Measurements from ENCODE around the gene ZNF598.
A peak's percentile ranks its signal among the peaks of the same experiment; 100 is the strongest.

ZNF598 gene

GRCh38 chr16:1997494-1998359 is 11.9 kb downstream of the ZNF598 start:
- Histone ChIP-seq H3K9me3 (ENCODE audit: control insufficient read depth in 2 of 2, low read length in 2 of 2) (no peaks in the 10 kb centered on the region), H3K27ac (ENCODE audit: low read length) (no peak overlapping the region), H3K4me3 (ENCODE audit: low read length in 2 of 2) (no peak overlapping the region), H3K9ac (ENCODE audit: low read length in 2 of 2) (no peak overlapping the region), H3K36me3 (ENCODE audit: control insufficient read depth in 2 of 2, insufficient read depth in 2 of 2, low read length in 2 of 2) (peaks cover 23 to 27% of the 10 kb centered on the region in 2 donors), H3K4me1 (ENCODE audit: control insufficient read depth, insufficient read depth, low read length) (no peaks in the 10 kb centered on the region), H3K27me3 (ENCODE audit: control insufficient read depth in 1 of 2, insufficient read depth in 2 of 2, low read length in 2 of 2) (no peaks in the 10 kb centered on the region)

DNA sequence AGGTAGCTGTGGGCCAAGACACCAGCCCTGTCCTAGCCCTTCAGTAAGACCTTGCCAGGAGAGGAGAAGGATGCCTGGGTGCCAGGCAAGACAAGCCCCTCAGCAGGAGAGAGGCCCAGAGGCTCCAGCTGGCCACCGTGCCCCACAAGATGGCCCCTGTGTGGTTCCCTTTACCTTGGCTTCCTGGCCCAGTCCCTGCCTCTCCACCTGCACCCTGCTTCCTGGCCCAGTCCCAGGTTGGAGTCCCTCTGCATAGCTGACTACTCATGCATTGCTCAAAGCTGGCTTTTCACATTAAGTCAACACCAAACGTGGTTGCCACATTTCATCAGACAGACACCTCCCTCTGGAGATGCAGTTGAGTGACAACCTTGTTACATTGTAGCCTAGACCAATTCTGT is 15.9 kb downstream of the ZNF598 start:
- no peaks in the 10 kb centered on the region for H3K9me3 ChIP-seq (ENCODE audit: control insufficient read depth in 2 of 2, low read length in 2 of 2)
- H3K9ac ChIP-seq (ENCODE audit: low read length in 2 of 2) = no peak overlapping the region
- H3K27me3 ChIP-seq (ENCODE audit: control insufficient read depth in 1 of 2, insufficient read depth in 2 of 2, low read length in 2 of 2) = peaks cover 23 to 26% of the 10 kb centered on the region in 2 donors
- H3K4me3 ChIP-seq (ENCODE audit: low read length in 2 of 2) = no peak overlapping the region
- H3K36me3 ChIP-seq (ENCODE audit: control insufficient read depth in 2 of 2, insufficient read depth in 2 of 2, low read length in 2 of 2) = peaks cover 0 to 6% of the 10 kb centered on the region in 2 donors
- H3K27ac ChIP-seq (ENCODE audit: low read length) = no peak overlapping the region
- H3K4me1 ChIP-seq (ENCODE audit: control insufficient read depth, insufficient read depth, low read length) = peaks cover 22% of the 10 kb centered on the region

DNA sequence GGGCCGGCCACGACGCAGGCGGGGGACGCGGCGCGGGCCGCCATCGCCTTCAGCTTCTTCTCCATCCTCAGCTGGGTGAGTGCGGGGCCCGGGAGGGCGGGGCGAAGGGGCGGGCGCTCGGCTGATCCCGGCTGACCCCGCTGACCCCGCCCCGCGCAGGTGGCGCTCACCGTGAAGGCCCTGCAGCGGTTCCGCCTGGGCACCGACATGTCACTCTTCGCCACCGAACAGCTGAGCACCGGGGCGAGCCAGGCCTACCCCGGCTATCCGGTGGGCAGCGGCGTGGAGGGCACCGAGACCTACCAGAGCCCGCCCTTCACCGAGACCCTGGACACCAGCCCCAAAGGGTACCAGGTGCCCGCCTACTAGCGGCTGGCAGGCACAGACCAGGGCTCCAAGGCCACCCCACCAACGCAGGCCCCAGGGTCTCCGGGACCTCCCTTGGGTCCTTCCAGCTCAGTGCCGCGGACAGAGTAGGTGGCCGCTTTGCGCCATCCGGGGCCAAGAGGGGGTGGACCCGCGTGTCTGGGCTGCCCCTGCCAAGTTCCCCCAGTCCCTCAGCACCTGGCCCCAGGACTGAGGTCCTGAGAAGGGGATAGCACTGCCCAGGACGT is 16.8 kb downstream of the ZNF598 start:
- no peak overlapping the region for H3K4me3 ChIP-seq (ENCODE audit: low read length in 2 of 2)
- H3K27me3 ChIP-seq (ENCODE audit: control insufficient read depth in 1 of 2, insufficient read depth in 2 of 2, low read length in 2 of 2) = peaks cover 27 to 29% of the 10 kb centered on the region in 2 donors
- no peak overlapping the region for H3K9ac ChIP-seq (ENCODE audit: low read length in 2 of 2)
- no peaks in the 10 kb centered on the region for H3K9me3 ChIP-seq (ENCODE audit: control insufficient read depth in 2 of 2, low read length in 2 of 2)
- H3K4me1 ChIP-seq (ENCODE audit: control insufficient read depth, insufficient read depth, low read length) = peaks cover 22% of the 10 kb centered on the region
- H3K36me3 ChIP-seq (ENCODE audit: control insufficient read depth in 2 of 2, insufficient read depth in 2 of 2, low read length in 2 of 2) = peaks cover 0 to 3% of the 10 kb centered on the region in 2 donors
- H3K27ac ChIP-seq (ENCODE audit: low read length) = no peak overlapping the region

- Histone ChIP-seq H3K27me3 (ENCODE audit: control insufficient read depth in 1 of 2, insufficient read depth in 2 of 2, low read length in 2 of 2) (peaks cover 27 to 29% of the 10 kb centered on the region in 2 donors), H3K4me3 (ENCODE audit: low read length in 2 of 2) (peak overlapping the region; percentile 40 to 60), H3K4me1 (ENCODE audit: control insufficient read depth, insufficient read depth, low read length) (peaks cover 22% of the 10 kb centered on the region), H3K36me3 (ENCODE audit: control insufficient read depth in 2 of 2, insufficient read depth in 2 of 2, low read length in 2 of 2) (peaks cover 0 to 2% of the 10 kb centered on the region in 2 donors), H3K9me3 (ENCODE audit: control insufficient read depth in 2 of 2, low read length in 2 of 2) (no peaks in the 10 kb centered on the region), H3K27ac (ENCODE audit: low read length) (no peak overlapping the region), H3K9ac (ENCODE audit: low read length in 2 of 2) (no peak overlapping the region)
Observed at GRCh38 chr16:1991948-1992703, 17.5 kb downstream of the ZNF598 start.

- no peak overlapping the region for H3K9ac ChIP-seq (ENCODE audit: low read length in 2 of 2)
- no peak overlapping the region for H3K27ac ChIP-seq (ENCODE audit: low read length)
- no peaks in the 10 kb centered on the region for H3K9me3 ChIP-seq (ENCODE audit: control insufficient read depth in 2 of 2, low read length in 2 of 2)
- H3K27me3 ChIP-seq (ENCODE audit: control insufficient read depth in 1 of 2, insufficient read depth in 2 of 2, low read length in 2 of 2) = peaks cover 27 to 29% of the 10 kb centered on the region in 2 donors
- peaks cover 22% of the 10 kb centered on the region for H3K4me1 ChIP-seq (ENCODE audit: control insufficient read depth, insufficient read depth, low read length)
- peak overlapping the region in 1 of 2 donors; percentile 60 for H3K4me3 ChIP-seq (ENCODE audit: low read length in 2 of 2)
- peaks cover 2 to 5% of the 10 kb centered on the region in 2 donors for H3K36me3 ChIP-seq (ENCODE audit: control insufficient read depth in 2 of 2, insufficient read depth in 2 of 2, low read length in 2 of 2)
Observed at GRCh38 chr16:1991588-1991947, 18.1 kb downstream of the ZNF598 start.

GRCh38 chr16:1991135-1991551 is 18.5 kb downstream of the ZNF598 start:
- H3K9me3 ChIP-seq (ENCODE audit: control insufficient read depth in 2 of 2, low read length in 2 of 2) = no peaks in the 10 kb centered on the region
- H3K4me1 ChIP-seq (ENCODE audit: control insufficient read depth, insufficient read depth, low read length) = peaks cover 22% of the 10 kb centered on the region
- H3K36me3 ChIP-seq (ENCODE audit: control insufficient read depth in 2 of 2, insufficient read depth in 2 of 2, low read length in 2 of 2) = peaks cover 6 to 9% of the 10 kb centered on the region in 2 donors
- no peak overlapping the region for H3K27ac ChIP-seq (ENCODE audit: low read length)
- no peak overlapping the region for H3K9ac ChIP-seq (ENCODE audit: low read length in 2 of 2)
- peaks cover 27 to 29% of the 10 kb centered on the region in 2 donors for H3K27me3 ChIP-seq (ENCODE audit: control insufficient read depth in 1 of 2, insufficient read depth in 2 of 2, low read length in 2 of 2)
- no peak overlapping the region for H3K4me3 ChIP-seq (ENCODE audit: low read length in 2 of 2)

DNA sequence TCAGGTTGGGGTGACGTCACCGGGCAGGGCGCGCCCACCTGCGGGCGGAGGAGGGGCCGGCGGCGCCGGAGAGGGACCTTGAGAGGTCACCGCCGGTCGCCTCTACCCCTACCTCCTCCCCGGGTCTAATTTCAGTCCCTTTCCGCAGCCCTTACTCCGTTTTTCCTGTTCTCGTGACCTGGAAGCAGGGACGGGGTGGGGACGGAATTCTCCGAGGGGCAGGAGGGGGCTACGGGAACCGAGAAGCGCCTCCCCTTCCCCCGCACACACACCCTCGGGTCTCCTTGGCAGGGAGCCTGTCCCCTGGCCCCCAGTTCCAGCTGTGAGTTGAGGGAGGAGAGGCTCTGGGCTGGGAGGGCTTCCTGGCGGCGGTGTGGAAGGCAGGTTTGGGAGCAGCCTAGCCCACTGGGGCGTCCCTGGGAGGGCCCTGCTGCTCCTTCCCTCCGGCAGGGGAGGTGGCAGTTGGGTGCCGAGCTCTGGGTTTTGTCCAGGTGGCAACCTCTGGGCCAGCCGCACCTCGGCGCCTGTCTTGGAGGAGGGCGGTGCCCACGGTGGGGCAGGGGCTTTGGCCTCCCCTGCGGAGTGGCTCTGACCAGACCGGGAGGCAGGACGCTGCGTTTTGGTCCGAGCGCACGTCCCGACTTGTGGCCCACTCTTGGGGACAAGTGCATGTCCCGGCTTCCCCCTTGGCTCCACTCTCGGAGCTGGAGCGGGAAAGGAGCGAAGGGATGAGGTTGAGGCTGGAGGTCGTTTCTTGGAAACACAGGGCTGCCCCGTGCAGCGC is 19.1 kb downstream of the ZNF598 start:
- Histone ChIP-seq H3K27me3 (ENCODE audit: control insufficient read depth in 1 of 2, insufficient read depth in 2 of 2, low read length in 2 of 2) (peaks cover 27 to 29% of the 10 kb centered on the region in 2 donors), H3K36me3 (ENCODE audit: control insufficient read depth in 2 of 2, insufficient read depth in 2 of 2, low read length in 2 of 2) (peaks cover 11 to 15% of the 10 kb centered on the region in 2 donors), H3K27ac (ENCODE audit: low read length) (no peak overlapping the region), H3K4me1 (ENCODE audit: control insufficient read depth, insufficient read depth, low read length) (peaks cover 23% of the 10 kb centered on the region), H3K4me3 (ENCODE audit: low read length in 2 of 2) (no peak overlapping the region), H3K9me3 (ENCODE audit: control insufficient read depth in 2 of 2, low read length in 2 of 2) (no peaks in the 10 kb centered on the region), H3K9ac (ENCODE audit: low read length in 2 of 2) (no peak overlapping the region)

DNA sequence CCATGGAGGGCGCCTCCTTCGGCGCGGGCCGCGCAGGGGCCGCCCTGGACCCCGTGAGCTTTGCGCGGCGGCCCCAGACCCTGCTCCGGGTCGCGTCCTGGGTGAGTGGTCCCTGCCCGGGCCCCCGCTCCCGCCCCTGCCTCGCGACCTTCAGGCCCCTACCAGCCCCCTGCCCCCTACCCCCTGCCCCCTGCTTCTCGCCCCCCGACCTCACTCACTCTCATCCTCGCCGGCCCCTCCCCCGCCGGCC is 19.6 kb downstream of the ZNF598 start:
- Histone ChIP-seq H3K9me3 (ENCODE audit: control insufficient read depth in 2 of 2, low read length in 2 of 2) (no peaks in the 10 kb centered on the region), H3K36me3 (ENCODE audit: control insufficient read depth in 2 of 2, insufficient read depth in 2 of 2, low read length in 2 of 2) (peaks cover 11 to 16% of the 10 kb centered on the region in 2 donors), H3K9ac (ENCODE audit: low read length in 2 of 2) (no peak overlapping the region), H3K27ac (ENCODE audit: low read length) (no peak overlapping the region), H3K27me3 (ENCODE audit: control insufficient read depth in 1 of 2, insufficient read depth in 2 of 2, low read length in 2 of 2) (peaks cover 27 to 29% of the 10 kb centered on the region in 2 donors), H3K4me1 (ENCODE audit: control insufficient read depth, insufficient read depth, low read length) (peaks cover 28% of the 10 kb centered on the region), H3K4me3 (ENCODE audit: low read length in 2 of 2) (no peak overlapping the region)

- no peak within 1 kb of the TSS for H3K9ac ChIP-seq (ENCODE audit: low read length in 2 of 2)
- H3K4me3 ChIP-seq (ENCODE audit: low read length in 2 of 2) = no peak within 1 kb of the TSS
- H3K9me3 ChIP-seq (ENCODE audit: control insufficient read depth in 2 of 2, low read length in 2 of 2) = no peaks in the 10 kb centered on the region
- H3K36me3 ChIP-seq (ENCODE audit: control insufficient read depth in 2 of 2, insufficient read depth in 2 of 2, low read length in 2 of 2) = peaks cover 11 to 16% of the 10 kb centered on the region in 2 donors
- peaks cover 34% of the 10 kb centered on the region for H3K4me1 ChIP-seq (ENCODE audit: control insufficient read depth, insufficient read depth, low read length)
- no peak within 1 kb of the TSS for H3K27ac ChIP-seq (ENCODE audit: low read length)
- H3K27me3 ChIP-seq (ENCODE audit: control insufficient read depth in 1 of 2, insufficient read depth in 2 of 2, low read length in 2 of 2) = peaks cover 27 to 29% of the 10 kb centered on the region in 2 donors
Observed at GRCh38 chr16:1989209-1990100, 20.2 kb downstream of the ZNF598 start, which contains the start of gene SYNGR3. TSS of gene SYNGR3 (plus strand) at chr16:1989970. CDS start at chr16:1990103, 133 bp downstream.

Measured in stomach smooth muscle (tissue), 2 donors.